Measurements from ENCODE around the gene IGF2BP3.

The IGF2BP3 gene

DNA sequence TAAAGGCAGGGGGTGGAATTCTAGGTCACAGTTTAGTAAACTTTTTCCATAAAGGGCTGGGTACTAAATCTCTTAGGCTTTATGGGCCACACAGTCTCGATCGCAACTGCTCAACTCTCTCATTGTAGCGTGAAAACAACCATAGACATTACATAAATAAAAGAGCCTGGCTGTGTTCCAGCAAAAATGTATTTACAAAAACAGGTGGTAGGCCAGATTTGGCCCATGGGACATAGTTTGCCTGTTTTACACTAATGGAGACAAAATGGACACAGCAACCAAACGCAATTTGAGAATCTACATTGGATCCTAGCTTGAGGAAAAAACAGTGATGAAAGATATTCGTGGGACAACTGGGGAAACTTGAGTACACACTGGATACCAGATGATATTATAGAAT is 194.4 kb downstream of the IGF2BP3 start:
- peak overlapping the region; percentile 53 for H3K27ac ChIP-seq (ENCODE audit: extremely low read depth, low read depth, low read length)
- no peaks in the 10 kb centered on the region for H3K36me3 ChIP-seq (ENCODE audit: control insufficient read depth in 2 of 2, insufficient read depth in 1 of 2, low read length in 2 of 2)
- H3K9me3 ChIP-seq (ENCODE audit: control insufficient read depth, insufficient read depth, low read depth, low read length), result no peaks in the 10 kb centered on the region
- peaks cover 12% of the 10 kb centered on the region; the same call in 1 of the 2 replicates for H3K4me1 ChIP-seq (ENCODE audit: control insufficient read depth, insufficient read depth, low read length)
- ChIA-PET CTCF (interaction anchor here (0.6 to 2.1 kb wide), 23 partner anchors 9 to 269 kb away, joined by 3 to 13 read pairs (median 4); no protein-coding TSS in a partner anchor), POLR2A (no interaction called here)
- no peak for TF ChIP-seq ZNF521 (tag by site-specific recombination; IDR thresholded peaks at IDR 0.05)
- TF ChIP-seq, protein P1, sequence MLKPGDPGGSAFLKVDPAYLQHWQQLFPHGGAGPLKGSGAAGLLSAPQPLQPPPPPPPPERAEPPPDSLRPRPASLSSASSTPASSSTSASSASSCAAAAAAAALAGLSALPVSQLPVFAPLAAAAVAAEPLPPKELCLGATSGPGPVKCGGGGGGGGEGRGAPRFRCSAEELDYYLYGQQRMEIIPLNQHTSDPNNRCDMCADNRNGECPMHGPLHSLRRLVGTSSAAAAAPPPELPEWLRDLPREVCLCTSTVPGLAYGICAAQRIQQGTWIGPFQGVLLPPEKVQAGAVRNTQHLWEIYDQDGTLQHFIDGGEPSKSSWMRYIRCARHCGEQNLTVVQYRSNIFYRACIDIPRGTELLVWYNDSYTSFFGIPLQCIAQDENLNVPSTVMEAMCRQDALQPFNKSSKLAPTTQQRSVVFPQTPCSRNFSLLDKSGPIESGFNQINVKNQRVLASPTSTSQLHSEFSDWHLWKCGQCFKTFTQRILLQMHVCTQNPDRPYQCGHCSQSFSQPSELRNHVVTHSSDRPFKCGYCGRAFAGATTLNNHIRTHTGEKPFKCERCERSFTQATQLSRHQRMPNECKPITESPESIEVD (tag by site-specific recombination; IDR thresholded peaks at IDR 0.05), result peak; percentile 24; the same call in 1 of the 2 replicates
- no peak overlapping the region for H3K4me3 ChIP-seq (ENCODE audit: low read depth, low read length)

DNA sequence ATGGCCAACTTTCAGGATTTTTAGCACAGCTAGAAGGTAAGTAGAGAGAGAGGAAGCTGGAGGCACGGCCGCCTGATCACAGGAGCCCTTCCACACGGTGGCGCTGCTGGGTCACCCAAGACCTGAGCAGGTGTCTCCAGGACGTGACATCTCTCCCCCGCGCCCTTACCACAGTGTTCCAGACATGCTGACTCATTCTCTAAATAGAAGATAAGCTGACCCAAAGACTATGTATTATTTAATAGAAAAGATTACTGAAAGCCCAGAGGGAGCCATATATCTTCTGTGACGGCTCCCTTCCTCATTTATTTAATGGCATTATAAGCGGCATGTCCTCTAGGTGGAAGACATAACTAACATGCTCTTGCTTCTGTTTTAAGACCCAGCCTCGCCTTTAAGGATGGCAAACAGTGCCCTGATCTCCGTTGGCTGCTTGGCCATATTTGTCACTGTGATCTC is 197.1 kb downstream of the IGF2BP3 start:
- Histone ChIP-seq H3K36me3 (ENCODE audit: control insufficient read depth in 2 of 2, insufficient read depth in 1 of 2, low read length in 2 of 2) (no peaks in the 10 kb centered on the region), H3K4me1 (ENCODE audit: control insufficient read depth, insufficient read depth, low read length) (peaks cover 12% of the 10 kb centered on the region; the same call in 1 of the 2 replicates), H3K9me3 (ENCODE audit: control insufficient read depth, insufficient read depth, low read depth, low read length) (no peaks in the 10 kb centered on the region), H3K4me3 (ENCODE audit: low read depth, low read length) (no peak overlapping the region; the same call in 1 of the 2 replicates), H3K27ac (ENCODE audit: extremely low read depth, low read depth, low read length) (peak overlapping the region; percentile 58)
- POLR2A ChIA-PET, result interaction anchor here (0.6 to 2.8 kb wide), 7 partner anchors 26 to 258 kb away, joined by 3 to 15 read pairs (median 3); partner anchors contain the start of gene MALSU1
- CTCF ChIA-PET, result interaction anchor here (0.5 to 7.3 kb wide), 38 partner anchors 9 to 1009 kb away, joined by 3 to 92 read pairs (median 4); no protein-coding TSS in a partner anchor
- TF ChIP-seq ZEB2 (tag by site-specific recombination; IDR thresholded peaks at IDR 0.05) (peak; percentile 93), MEIS1 (CRISPR knock-in tag; IDR thresholded peaks at IDR 0.05; ENCODE audit: borderline replicate concordance) (peak; percentile 98), ZNF394 (tag by site-specific recombination; IDR thresholded peaks at IDR 0.05; ENCODE audit: borderline replicate concordance) (peak; percentile 52), BCL11A (tag by site-specific recombination; IDR thresholded peaks at IDR 0.05; ENCODE audit: low read depth) (0 out of 2 replicates have a peak, but pooled peaks have one; percentile 59), ZNF639 (tag by site-specific recombination; IDR thresholded peaks at IDR 0.05) (peak; percentile 78), ZBTB8A (tag by site-specific recombination; IDR thresholded peaks at IDR 0.05) (peak; percentile 73), ZNF670 (tag by site-specific recombination; IDR thresholded peaks at IDR 0.05; ENCODE audit: low read depth) (no peak), ZBTB17 (tag by site-specific recombination; IDR thresholded peaks at IDR 0.05) (peak; percentile 89), WT1 (tag by site-specific recombination; IDR thresholded peaks at IDR 0.05) (peak; percentile 50; the same call in 1 of the 2 replicates), RBAK (tag by site-specific recombination; IDR thresholded peaks at IDR 0.05) (no peak), ZNF121 (tag by site-specific recombination; IDR thresholded peaks at IDR 0.05) (no peak), ZNF23 (tag by site-specific recombination; IDR thresholded peaks at IDR 0.05; ENCODE audit: borderline replicate concordance) (no peak), ZNF677 (tag by site-specific recombination; IDR thresholded peaks at IDR 0.05) (no peak), ZNF629 (tag by site-specific recombination; IDR thresholded peaks at IDR 0.05) (peak; percentile 85), ZBTB26 (tag by site-specific recombination; optimal IDR thresholded peaks at IDR 0.05) (peak; percentile 14), ZNF692 (tag by site-specific recombination; IDR thresholded peaks at IDR 0.05) (peak; percentile 91), PRDM10 (tag by site-specific recombination; IDR thresholded peaks at IDR 0.05) (peak; percentile 76)
- TF ChIP-seq, protein P2, sequence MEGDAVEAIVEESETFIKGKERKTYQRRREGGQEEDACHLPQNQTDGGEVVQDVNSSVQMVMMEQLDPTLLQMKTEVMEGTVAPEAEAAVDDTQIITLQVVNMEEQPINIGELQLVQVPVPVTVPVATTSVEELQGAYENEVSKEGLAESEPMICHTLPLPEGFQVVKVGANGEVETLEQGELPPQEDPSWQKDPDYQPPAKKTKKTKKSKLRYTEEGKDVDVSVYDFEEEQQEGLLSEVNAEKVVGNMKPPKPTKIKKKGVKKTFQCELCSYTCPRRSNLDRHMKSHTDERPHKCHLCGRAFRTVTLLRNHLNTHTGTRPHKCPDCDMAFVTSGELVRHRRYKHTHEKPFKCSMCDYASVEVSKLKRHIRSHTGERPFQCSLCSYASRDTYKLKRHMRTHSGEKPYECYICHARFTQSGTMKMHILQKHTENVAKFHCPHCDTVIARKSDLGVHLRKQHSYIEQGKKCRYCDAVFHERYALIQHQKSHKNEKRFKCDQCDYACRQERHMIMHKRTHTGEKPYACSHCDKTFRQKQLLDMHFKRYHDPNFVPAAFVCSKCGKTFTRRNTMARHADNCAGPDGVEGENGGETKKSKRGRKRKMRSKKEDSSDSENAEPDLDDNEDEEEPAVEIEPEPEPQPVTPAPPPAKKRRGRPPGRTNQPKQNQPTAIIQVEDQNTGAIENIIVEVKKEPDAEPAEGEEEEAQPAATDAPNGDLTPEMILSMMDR (tag by site-specific recombination; IDR thresholded peaks at IDR 0.05), result peak; percentile 76
- TF ChIP-seq, protein P1 (tag by site-specific recombination; IDR thresholded peaks at IDR 0.05), result peak; percentile 79

Data from HEK293 (cell line).